Heart left ventricle (tissue), 13 donors: Measurements from ENCODE around the gene CD34.

Experiments used
- POLR2A ChIP-seq, 2 donors: fragments of 450-650 bp; IDR thresholded peaks; one replicate each; pipeline ENCODE4 v1.6.1; 2017; ENCODE audit warnings: antibody characterized with exemption in 2 of 2, mild to moderate bottlenecking in 2 of 2, moderate library complexity in 2 of 2
- TF ChIP-seq, protein P1 (sequence below), 12 donors: fragments of 200-600 bp; sonication (generic) in 4 of 12; IDR thresholded peaks; one replicate each; pipeline versions ENCODE4 v1.5.0 to v1.8.0; 2018 to 2022; ENCODE audit warnings: antibody characterized with exemption in 12 of 12, mild to moderate bottlenecking in 5 of 12
- donor health status: ischemic (EF 13 %, LVEDD 7.1; RV severe dilation, severe dysfunction).
- donor health status: DM: no; HTN: yes; CAD: no.
- donor health status: DM: no; HTN: no; CAD: no.
- donor health status: ischemic (EF 25% LVEDD 6.9; RV normal size, moderate dysfunction).
- donor health status: ischemic (EF 25% LVEDD 5.7; RV mildly dilated, moderate dysfunction).
- donor health status: ischemic (EF 35%, LVEDD 5.7; RV mildly dilated, moderate dysfunction).
- donor health status: nonischemic (EF 11% LVEDD 7.7; RV severe dilation, severe dysfunction).
- donor health status: DM: yes; HTN: yes; CAD: no.
- donor health status: PGD.
- donor health status: ischemic (EF 29% LVEDD 5.4; RV normal size, mild dysfunction).
- donor health status: nonischemic (EF 23%, LVEDD 6.1; RV moderate dilation, normal function).

DNA sequence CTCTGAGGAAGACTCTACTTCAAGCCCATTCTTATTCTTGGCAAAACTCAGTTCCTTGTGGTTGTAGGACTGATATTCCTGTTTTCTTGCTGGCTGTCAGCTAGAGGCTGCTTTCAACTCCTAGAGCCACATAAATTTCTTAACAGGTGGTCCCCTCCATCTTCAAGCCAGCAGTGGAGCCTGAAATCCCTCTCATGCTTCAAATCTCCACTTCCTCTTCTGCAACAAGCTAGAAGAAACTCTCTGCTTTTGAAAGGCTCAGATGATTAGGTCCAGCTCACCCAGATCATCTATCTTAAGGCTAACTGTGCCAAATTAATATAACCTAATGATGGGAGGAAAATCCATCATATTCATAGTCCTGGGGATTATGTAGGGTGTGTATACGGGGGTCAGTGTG is 43.2 kb upstream of the CD34 start:
- TF ChIP-seq, protein P1, sequence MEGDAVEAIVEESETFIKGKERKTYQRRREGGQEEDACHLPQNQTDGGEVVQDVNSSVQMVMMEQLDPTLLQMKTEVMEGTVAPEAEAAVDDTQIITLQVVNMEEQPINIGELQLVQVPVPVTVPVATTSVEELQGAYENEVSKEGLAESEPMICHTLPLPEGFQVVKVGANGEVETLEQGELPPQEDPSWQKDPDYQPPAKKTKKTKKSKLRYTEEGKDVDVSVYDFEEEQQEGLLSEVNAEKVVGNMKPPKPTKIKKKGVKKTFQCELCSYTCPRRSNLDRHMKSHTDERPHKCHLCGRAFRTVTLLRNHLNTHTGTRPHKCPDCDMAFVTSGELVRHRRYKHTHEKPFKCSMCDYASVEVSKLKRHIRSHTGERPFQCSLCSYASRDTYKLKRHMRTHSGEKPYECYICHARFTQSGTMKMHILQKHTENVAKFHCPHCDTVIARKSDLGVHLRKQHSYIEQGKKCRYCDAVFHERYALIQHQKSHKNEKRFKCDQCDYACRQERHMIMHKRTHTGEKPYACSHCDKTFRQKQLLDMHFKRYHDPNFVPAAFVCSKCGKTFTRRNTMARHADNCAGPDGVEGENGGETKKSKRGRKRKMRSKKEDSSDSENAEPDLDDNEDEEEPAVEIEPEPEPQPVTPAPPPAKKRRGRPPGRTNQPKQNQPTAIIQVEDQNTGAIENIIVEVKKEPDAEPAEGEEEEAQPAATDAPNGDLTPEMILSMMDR (IDR thresholded peaks at IDR 0.05) = no peak
- no peak for TF ChIP-seq POLR2A (IDR thresholded peaks at IDR 0.05)
